Measurements from ENCODE around the gene CORIN. TPM values are rescaled to one million over a fixed set of nuclear protein-coding genes. Genes with fewer than 3 reads are reported as not detected.

CORIN gene
- total and polyA plus RNA-seq, 10 of the 15 experiments (the other 5 are each of a cell fraction or from before 2014, with no cell fraction given) = 0.02 to 0.45 (median 0.09) TPM; not detected in 3

DNA sequence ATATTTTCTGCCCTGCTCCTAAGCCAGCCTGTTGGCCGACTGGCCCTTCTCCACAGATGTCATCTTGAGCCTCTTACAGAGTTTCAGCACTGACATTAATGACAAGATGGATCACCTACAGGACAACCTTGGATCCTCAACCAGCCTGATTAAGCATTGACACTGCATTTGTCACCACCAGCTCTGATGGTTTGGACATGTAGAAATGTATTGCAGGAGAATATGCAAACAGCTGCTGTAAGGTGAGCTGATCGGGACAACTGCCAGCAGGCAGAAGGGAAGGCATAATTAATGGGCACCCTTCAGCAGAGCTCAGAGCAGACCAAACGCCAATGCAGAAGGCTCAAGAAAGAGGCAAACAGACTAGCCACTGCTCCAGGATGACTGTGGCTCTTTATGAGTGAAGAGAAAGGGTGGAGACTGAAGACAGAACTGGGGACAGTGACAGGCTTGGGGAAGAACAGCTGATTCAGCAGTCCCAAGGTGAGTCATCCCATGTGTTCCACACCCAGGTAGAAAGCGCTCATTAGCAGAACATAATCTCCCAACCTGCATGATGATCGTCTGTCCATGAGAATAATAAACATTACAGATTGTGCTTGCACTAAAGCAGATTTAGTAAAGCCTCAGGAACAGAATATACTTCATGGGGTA, 6.7 kb downstream of the CORIN start:
- no TSS peak for BruUV-seq (replicated peaks)
- in situ Hi-C loops (cut with MboI) (no loop called here), intact Hi-C loops (cut with micrococcal nuclease; ENCODE audit: unreplicated experiment) (loop anchor here (5.0 kb wide), 1 partner anchor 39 kb away; no protein-coding TSS in a partner anchor)
- POLR2A ChIA-PET = interaction anchor here (0.5 kb wide), 1 partner anchor 338 kb away, joined by 3 read pairs; no protein-coding TSS in a partner anchor
- no peak overlapping the region for H3K4me3 ChIP-seq
- RAD21 ChIA-PET (ENCODE audit: unreplicated experiment) = no interaction called here
- H3K27me3 ChIP-seq (replicated peaks in 1 of 2; ENCODE audit: control insufficient read depth in 2 of 2, insufficient read depth in 2 of 2, low read length in 1 of 2) = no peaks in the 10 kb centered on the region
- no peak for TF ChIP-seq NBN (IDR thresholded peaks at IDR 0.05)
- TF ChIP-seq FOS (IDR thresholded peaks at IDR 0.05; ENCODE audit: borderline replicate concordance, extremely low read depth, insufficient read length) = no peak
- TF ChIP-seq SIN3A (IDR thresholded peaks at IDR 0.05; ENCODE audit: low read depth, low read length) = no peak
- TF ChIP-seq HCFC1 (IDR thresholded peaks at IDR 0.05; ENCODE audit: low read length) = no peak
- no peak for TF ChIP-seq CBX3 (IDR thresholded peaks at IDR 0.05; ENCODE audit: borderline replicate concordance, low read depth)
- TF ChIP-seq NR2C1 (IDR thresholded peaks at IDR 0.05) = no peak
- TF ChIP-seq BHLHE40 (IDR thresholded peaks at IDR 0.05; ENCODE audit: borderline replicate concordance in 1 of 2, low read depth in 2 of 2, low read length in 1 of 2) = no peak
- no peak for TF ChIP-seq EED (IDR thresholded peaks at IDR 0.05; ENCODE audit: low read depth)
- TF ChIP-seq, protein P1, sequence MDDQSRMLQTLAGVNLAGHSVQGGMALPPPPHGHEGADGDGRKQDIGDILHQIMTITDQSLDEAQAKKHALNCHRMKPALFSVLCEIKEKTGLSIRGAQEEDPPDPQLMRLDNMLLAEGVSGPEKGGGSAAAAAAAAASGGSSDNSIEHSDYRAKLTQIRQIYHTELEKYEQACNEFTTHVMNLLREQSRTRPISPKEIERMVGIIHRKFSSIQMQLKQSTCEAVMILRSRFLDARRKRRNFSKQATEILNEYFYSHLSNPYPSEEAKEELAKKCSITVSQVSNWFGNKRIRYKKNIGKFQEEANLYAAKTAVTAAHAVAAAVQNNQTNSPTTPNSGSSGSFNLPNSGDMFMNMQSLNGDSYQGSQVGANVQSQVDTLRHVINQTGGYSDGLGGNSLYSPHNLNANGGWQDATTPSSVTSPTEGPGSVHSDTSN (IDR thresholded peaks at IDR 0.05; ENCODE audit: insufficient replicate concordance, low read depth, low read length) = no peak
- no peak for TF ChIP-seq POLR2A (IDR thresholded peaks at IDR 0.05; ENCODE audit: low read depth, low read length)
- no peak for TF ChIP-seq SIX5 (IDR thresholded peaks at IDR 0.05; ENCODE audit: low read depth, low read length, severe bottlenecking)
- TF ChIP-seq NR2C2 (IDR thresholded peaks at IDR 0.05; ENCODE audit: borderline replicate concordance, control insufficient read depth, insufficient read length, low read depth) = no peak
- SMC1A ChIA-PET (ENCODE audit: uncharacterized antibody, unreplicated experiment) = interaction anchor here (0.7 to 1.7 kb wide), 4 partner anchors 9 to 120 kb away, joined by 3 to 4 read pairs (median 3); no protein-coding TSS in a partner anchor
- H3K9me3 ChIP-seq (replicated peaks; ENCODE audit: control insufficient read depth, insufficient read depth, low read length) = no peaks in the 10 kb centered on the region; the same call in 2 of the 3 replicates
- H2AFZ ChIP-seq (ENCODE audit: control insufficient read depth, low read depth, low read length) = no peak overlapping the region
- no peak overlapping the region for H3K4me2 ChIP-seq (ENCODE audit: control insufficient read depth, insufficient read depth)
- H3K79me2 ChIP-seq (ENCODE audit: control insufficient read depth, insufficient read depth, low read length) = no peaks in the 10 kb centered on the region
- H3K36me3 ChIP-seq (ENCODE audit: control insufficient read depth in 2 of 2, insufficient read depth in 2 of 2, low read length in 1 of 2) = no peaks in the 10 kb centered on the region
- CTCF ChIA-PET = interaction anchor here (1.2 to 2.1 kb wide), 2 partner anchors 8 to 145 kb away, joined by 3 to 6 read pairs; no protein-coding TSS in a partner anchor
- H4K20me1 ChIP-seq (ENCODE audit: control insufficient read depth, insufficient read depth) = no peaks in the 10 kb centered on the region
- H3K9ac ChIP-seq (ENCODE audit: control insufficient read depth, insufficient read depth, low read length) = no peak overlapping the region
- 18% methylated on average over 5 of the region's 5 CpGs for WGBS (ENCODE audit: insufficient coverage, insufficient replicate concordance, low lambda C conversion rate, missing lambda C conversion rate)
- H3K27ac ChIP-seq (ENCODE audit: control insufficient read depth, insufficient read depth) = no peak overlapping the region
- no peak for FAIRE-seq
- peaks cover 7% of the 10 kb centered on the region; the same call in 1 of the 2 replicates for H3K4me1 ChIP-seq (ENCODE audit: control insufficient read depth, insufficient read depth, low read length)
- no peak for ATAC-seq
- DNase-seq (ENCODE audit: low read depth, low spot score) = no peak

Measured in GM12878 (cell line).